Upper lobe of left lung (tissue), 6 donors: ENCODE data around the gene EIF4G3. TPM values are rescaled to one million over a fixed set of nuclear protein-coding genes. Genes with fewer than 3 reads are reported as not detected.

ENCODE experiments used
- ATAC-seq, 2 donors: fragments of 200-7000 bp; cut with Tn5 transposase; one replicate each; pipeline ENCODE4 v1.9.1; 2022; ENCODE audit warnings: mild to moderate bottlenecking in 2 of 2, moderate library complexity in 2 of 2; ENCODE audit not compliant: low FRiP score in 2 of 2
- DNase-seq, 2 donors: peaks; one replicate each; pipeline ENCODE4 v3.0.0-alpha.2; 2019 to 2020
- H3K27ac ChIP-seq, 4 donors: fragments of 200-600 bp; sonication (generic); one replicate each; pipeline ENCODE4 v1.5.1; 2016 to 2019
- H3K27me3 ChIP-seq, 4 donors: fragments of 200-600 bp; sonication (generic); one replicate each; pipeline ENCODE4 v1.5.1; 2017 to 2019
- H3K36me3 ChIP-seq, 4 donors: fragments of 200-600 bp; sonication (generic); one replicate each; pipeline ENCODE4 v1.5.1; 2016 to 2019
- H3K4me1 ChIP-seq, 4 donors: fragments of 200-600 bp; sonication (generic); one replicate each; pipeline ENCODE4 v1.5.1; 2018 to 2019
- H3K4me3 ChIP-seq, 4 donors: fragments of 200-600 bp; sonication (generic); one replicate each; pipeline ENCODE4 v1.5.1; 2017 to 2019; ENCODE audit warnings: mild to moderate bottlenecking in 2 of 4, moderate library complexity in 1 of 4
- H3K9me3 ChIP-seq, 4 donors: fragments of 200-600 bp; sonication (generic); one replicate each; pipeline ENCODE4 v1.5.1; 2018 to 2019
- EP300 ChIP-seq, 4 donors: sonication (generic); formaldehyde crosslinking; IDR thresholded peaks; one replicate each; pipeline ENCODE4 v1.5.1; 2017; ENCODE audit warnings: antibody characterized with exemption in 4 of 4, control low read depth in 2 of 4
- POLR2A ChIP-seq, 4 donors: fragments of 450-650 bp; IDR thresholded peaks; one replicate each; pipeline ENCODE4 v1.5.1; 2016 to 2017; ENCODE audit warnings: antibody characterized with exemption in 4 of 4, mild to moderate bottlenecking in 2 of 4
- POLR2AphosphoS5 ChIP-seq, 2 donors: sonication (generic); formaldehyde crosslinking; IDR thresholded peaks; one replicate each; pipeline ENCODE4 v1.5.1; 2017; ENCODE audit warnings: antibody characterized with exemption in 2 of 2
- WGBS, 2 donors: methylation state at CpG; one replicate each; pipeline ENCODE4 v1.1.5; 2017 to 2018; 5-methylcytosine and 5-hydroxymethylcytosine counted together
- total RNA-seq, 6 donors: library from RNA; depleted of rRNA in 4 of 6; stranded (reverse); fragments of >200 nt in 4 of 6; gene quantifications; one replicate each; pipeline versions ENCODE4 v1.1.0 to v1.2.1, GENCODE V29; 2016 to 2021
- TF ChIP-seq, protein P1 (sequence below), 6 experiments: fragments of 450-650 bp in 4 of 6; fragments of 200-600 bp in 2 of 6; sonication (generic) in 2 of 6; IDR thresholded peaks; one replicate each; pipeline ENCODE4 v1.5.1; 2016 to 2019; ENCODE audit warnings: antibody characterized with exemption in 6 of 6
- donor health status: DM: no; HTN: no; CAD: no; lungs with moderate emphysema.
- donor health status: DM: no; HTN: yes; CAD: no; lungs with severe emphysema.

The EIF4G3 gene
- total RNA-seq, 6 donors from 2014 or later = 23.7 to 75.4 (median 38.3) TPM

DNA sequence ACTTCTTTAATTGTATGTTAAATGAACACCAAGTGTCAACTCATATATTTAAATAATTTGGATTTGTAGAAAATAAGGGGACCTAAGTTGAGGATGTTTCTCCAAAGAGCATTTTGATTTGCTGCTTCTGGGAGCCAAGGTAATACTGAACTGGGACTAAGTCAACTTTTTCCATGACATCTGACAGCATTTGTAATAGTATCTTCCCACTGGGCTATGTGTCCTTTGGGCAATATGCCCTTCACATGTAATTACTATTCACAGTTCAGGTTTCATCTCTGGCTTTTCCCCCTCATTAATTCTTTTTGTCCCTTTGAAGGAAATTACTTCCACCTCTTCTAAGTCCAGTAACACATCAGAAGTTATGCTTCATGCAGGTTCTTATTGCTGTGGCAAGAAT lies 352.9 kb downstream of the EIF4G3 start:
- H3K4me3 ChIP-seq = no peak overlapping the region
- DNase-seq (no peak), ATAC-seq (no peak)
- no peak for TF ChIP-seq POLR2A (IDR thresholded peaks at IDR 0.05)
- TF ChIP-seq, protein P1, sequence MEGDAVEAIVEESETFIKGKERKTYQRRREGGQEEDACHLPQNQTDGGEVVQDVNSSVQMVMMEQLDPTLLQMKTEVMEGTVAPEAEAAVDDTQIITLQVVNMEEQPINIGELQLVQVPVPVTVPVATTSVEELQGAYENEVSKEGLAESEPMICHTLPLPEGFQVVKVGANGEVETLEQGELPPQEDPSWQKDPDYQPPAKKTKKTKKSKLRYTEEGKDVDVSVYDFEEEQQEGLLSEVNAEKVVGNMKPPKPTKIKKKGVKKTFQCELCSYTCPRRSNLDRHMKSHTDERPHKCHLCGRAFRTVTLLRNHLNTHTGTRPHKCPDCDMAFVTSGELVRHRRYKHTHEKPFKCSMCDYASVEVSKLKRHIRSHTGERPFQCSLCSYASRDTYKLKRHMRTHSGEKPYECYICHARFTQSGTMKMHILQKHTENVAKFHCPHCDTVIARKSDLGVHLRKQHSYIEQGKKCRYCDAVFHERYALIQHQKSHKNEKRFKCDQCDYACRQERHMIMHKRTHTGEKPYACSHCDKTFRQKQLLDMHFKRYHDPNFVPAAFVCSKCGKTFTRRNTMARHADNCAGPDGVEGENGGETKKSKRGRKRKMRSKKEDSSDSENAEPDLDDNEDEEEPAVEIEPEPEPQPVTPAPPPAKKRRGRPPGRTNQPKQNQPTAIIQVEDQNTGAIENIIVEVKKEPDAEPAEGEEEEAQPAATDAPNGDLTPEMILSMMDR (IDR thresholded peaks at IDR 0.05) = no peak
- no peak overlapping the region for H3K27ac ChIP-seq
- H3K27me3 ChIP-seq = no peaks in the 10 kb centered on the region
- peaks cover 6 to 41% (median 10%) of the 10 kb centered on the region in 4 donors for H3K36me3 ChIP-seq
- H3K9me3 ChIP-seq = no peaks in the 10 kb centered on the region
- H3K4me1 ChIP-seq = no peaks in the 10 kb centered on the region

DNA sequence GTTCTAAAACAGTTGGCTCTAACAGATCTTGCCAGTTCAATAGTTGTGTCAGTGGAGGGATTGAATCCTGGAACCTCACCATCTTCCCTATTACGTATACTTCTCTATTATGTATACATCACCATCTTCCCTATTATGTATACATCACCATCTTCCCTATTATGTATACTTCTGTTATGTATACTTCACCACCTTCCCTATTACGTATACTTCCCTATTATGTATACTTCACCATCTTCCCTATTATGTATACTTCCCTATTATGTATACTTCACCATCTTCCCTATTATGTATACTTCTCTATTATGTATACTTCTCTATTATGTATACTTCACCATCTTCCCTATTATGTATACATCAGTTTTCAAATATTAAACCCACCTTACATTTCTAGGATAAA lies 355.2 kb downstream of the EIF4G3 start:
- 37 to 44% methylated on average over 2 of the region's 2 CpGs for WGBS, 2 donors
- ATAC-seq (no peak), DNase-seq (no peak)
- Histone ChIP-seq H3K36me3 (peaks cover 0 to 35% (median 0%) of the 10 kb centered on the region in 4 donors), H3K4me3 (no peak overlapping the region), H3K27ac (no peak overlapping the region), H3K27me3 (no peaks in the 10 kb centered on the region), H3K9me3 (no peaks in the 10 kb centered on the region), H3K4me1 (no peaks in the 10 kb centered on the region)
- TF ChIP-seq POLR2A (IDR thresholded peaks at IDR 0.05) = no peak
- TF ChIP-seq, protein P1 (IDR thresholded peaks at IDR 0.05) = no peak
- TF ChIP-seq EP300 (IDR thresholded peaks at IDR 0.05) = no peak
- TF ChIP-seq POLR2AphosphoS5 (IDR thresholded peaks at IDR 0.05) = no peak

DNA sequence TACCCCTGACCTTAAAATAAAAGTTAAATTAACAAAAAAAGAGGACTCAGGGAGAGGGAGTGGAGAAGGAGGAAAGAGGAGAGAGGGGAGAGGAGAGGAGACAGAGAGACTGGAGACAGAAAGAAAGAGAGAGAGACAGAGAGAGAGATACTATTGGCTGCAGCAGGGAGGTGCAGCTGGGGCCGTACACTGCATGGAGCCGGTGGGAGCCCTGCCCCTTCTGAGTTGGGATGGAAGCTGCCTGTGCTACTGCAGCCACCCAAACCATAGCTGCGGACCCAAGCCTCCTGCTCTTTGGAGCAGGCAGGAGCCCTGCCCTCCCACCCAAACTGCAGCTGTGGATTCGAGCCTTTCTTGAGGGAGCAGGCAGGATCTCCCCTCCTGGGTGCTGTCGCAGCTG lies 356.9 kb downstream of the EIF4G3 start:
- DNase-seq (peak in 1 of 2 donors; percentile 33), ATAC-seq (no peak)
- H3K4me1 ChIP-seq = no peaks in the 10 kb centered on the region
- no peaks in the 10 kb centered on the region for H3K27me3 ChIP-seq
- no peak overlapping the region for H3K27ac ChIP-seq
- WGBS, 2 donors = 83 to 86% methylated on average over 3 of the region's 5 CpGs
- TF ChIP-seq POLR2A (IDR thresholded peaks at IDR 0.05) = no peak
- no peak for TF ChIP-seq EP300 (IDR thresholded peaks at IDR 0.05)
- TF ChIP-seq, protein P1 (IDR thresholded peaks at IDR 0.05) = no peak
- TF ChIP-seq POLR2AphosphoS5 (IDR thresholded peaks at IDR 0.05) = no peak
- no peak overlapping the region for H3K4me3 ChIP-seq
- no peaks in the 10 kb centered on the region for H3K9me3 ChIP-seq
- H3K36me3 ChIP-seq = peaks cover 0 to 29% (median 0%) of the 10 kb centered on the region in 4 donors

DNA sequence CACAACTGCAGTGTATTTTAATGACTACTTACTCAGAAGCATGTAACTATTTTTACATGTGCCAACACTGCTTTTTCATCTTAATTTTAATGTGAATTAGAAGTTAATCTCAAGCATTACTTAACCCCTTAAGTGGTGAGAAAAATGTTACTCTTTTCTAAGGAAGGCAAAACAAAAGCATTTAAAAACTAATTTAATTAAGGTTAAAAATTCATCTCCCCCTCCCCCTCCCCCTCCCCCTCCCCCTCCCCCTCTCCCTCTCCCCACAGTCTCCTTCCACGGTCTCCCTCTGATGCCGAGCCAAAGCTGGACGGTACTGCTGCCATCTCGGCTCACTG lies 362.2 kb downstream of the EIF4G3 start:
- H3K4me1 ChIP-seq = no peaks in the 10 kb centered on the region
- H3K27me3 ChIP-seq = no peaks in the 10 kb centered on the region
- TF ChIP-seq POLR2AphosphoS5 (IDR thresholded peaks at IDR 0.05) (no peak), POLR2A (IDR thresholded peaks at IDR 0.05) (no peak), EP300 (IDR thresholded peaks at IDR 0.05) (no peak)
- TF ChIP-seq, protein P1 (IDR thresholded peaks at IDR 0.05) = no peak
- no peak overlapping the region for H3K4me3 ChIP-seq
- no peaks in the 10 kb centered on the region for H3K9me3 ChIP-seq
- 73 to 100% methylated on average over 3 of the region's 4 CpGs for WGBS, 2 donors
- ATAC-seq (no peak), DNase-seq (no peak)
- H3K27ac ChIP-seq = no peak overlapping the region
- peaks cover 0 to 22% (median 12%) of the 10 kb centered on the region in 4 donors for H3K36me3 ChIP-seq

DNA sequence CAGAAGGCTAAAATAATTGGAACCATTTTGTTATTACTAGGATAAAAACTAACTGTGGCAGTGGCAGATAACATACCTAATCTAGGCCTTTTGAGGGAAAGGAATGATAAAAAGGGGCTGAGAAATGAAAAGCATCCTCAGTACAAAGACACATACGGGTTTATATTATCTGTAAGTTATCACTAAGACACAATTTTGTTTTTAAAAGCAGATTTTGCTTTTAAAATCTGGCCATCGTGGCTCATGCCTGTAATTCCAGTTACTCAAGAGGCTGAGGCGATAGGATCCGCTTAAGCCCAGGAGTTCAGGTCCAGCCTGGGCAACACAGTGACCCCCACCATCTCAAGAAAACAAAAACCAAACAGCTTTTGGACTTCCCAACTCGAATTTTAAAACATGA lies 364.8 kb downstream of the EIF4G3 start:
- Histone ChIP-seq H3K27ac (no peak overlapping the region), H3K27me3 (no peaks in the 10 kb centered on the region), H3K4me1 (no peaks in the 10 kb centered on the region), H3K4me3 (no peak overlapping the region), H3K36me3 (peaks cover 0 to 22% (median 15%) of the 10 kb centered on the region in 4 donors), H3K9me3 (no peaks in the 10 kb centered on the region)
- ATAC-seq (no peak), DNase-seq (no peak)
- TF ChIP-seq POLR2A (IDR thresholded peaks at IDR 0.05) = no peak
- TF ChIP-seq EP300 (IDR thresholded peaks at IDR 0.05) = no peak
- no peak for TF ChIP-seq POLR2AphosphoS5 (IDR thresholded peaks at IDR 0.05)
- TF ChIP-seq, protein P1 (IDR thresholded peaks at IDR 0.05) = no peak
- WGBS, 2 donors = 90% methylated on average over 5 of the region's 5 CpGs
